ENCODE data around the gene LGALSL.

GRCh38 chr2:64408031-64408430 lies 45.9 kb upstream of the LGALSL start:
- TF ChIP-seq CTCF (IDR thresholded peaks at IDR 0.05) (no peak), POLR2A (IDR thresholded peaks at IDR 0.05) (no peak)
